ENCODE data around the gene OR1J1.

Gene OR1J1

GRCh38 chr9:122477826-122478225 is at the start of gene OR1J1:
Gene OR1J1, minus strand, starts transcription at chr9:122477926. Its CDS starts 0 bp downstream, at chr9:122477926.
- no peak for DNase-seq (ENCODE audit: low spot score)

- no peak for DNase-seq (ENCODE audit: low spot score)
Observed at GRCh38 chr9:122527193-122527592, 49.5 kb upstream of the OR1J1 start, which contains the start of gene OR1N1. Gene OR1N1, minus strand, starts transcription at chr9:122527293. Its CDS starts 0 bp downstream, at chr9:122527293.

- DNase-seq (ENCODE audit: low spot score): no peak
Observed at GRCh38 chr9:122526602-122527001, 48.9 kb upstream of the OR1J1 start.

- DNase-seq (ENCODE audit: low spot score): no peak
Observed at GRCh38 chr9:122519376-122519775, 41.6 kb upstream of the OR1J1 start.

GRCh38 chr9:122518841-122519240 is 41.1 kb upstream of the OR1J1 start, which contains the start of gene OR1J4:
Gene OR1J4, plus strand, starts transcription at chr9:122519141. Its CDS starts 0 bp downstream, at chr9:122519141.
- DNase-seq (ENCODE audit: low spot score): no peak

GRCh38 chr9:122518226-122518625 is 40.5 kb upstream of the OR1J1 start:
- no peak for DNase-seq (ENCODE audit: low spot score)

GRCh38 chr9:122510502-122510901 is 32.8 kb upstream of the OR1J1 start, which contains the start of gene OR1J2:
Gene OR1J2, plus strand, starts transcription at chr9:122510802. Its CDS starts 0 bp downstream, at chr9:122510802.
- DNase-seq (ENCODE audit: low spot score): no peak

- no peak for DNase-seq (ENCODE audit: low spot score)
Observed at GRCh38 chr9:122506964-122507363, 29.2 kb upstream of the OR1J1 start.

- DNase-seq (ENCODE audit: low spot score): peak; percentile 65
Observed at GRCh38 chr9:122498883-122499288, 21.2 kb upstream of the OR1J1 start.

GRCh38 chr9:122479062-122479461 is 1.3 kb upstream of the OR1J1 start:
- DNase-seq (ENCODE audit: low spot score): no peak

GRCh38 chr9:122477346-122477745 is 380 bp downstream of the OR1J1 start:
- DNase-seq (ENCODE audit: low spot score): peak; percentile 13

- DNase-seq (ENCODE audit: low spot score): no peak
Observed at GRCh38 chr9:122475717-122476116, 2.0 kb downstream of the OR1J1 start.

GRCh38 chr9:122474561-122474960 is 3.2 kb downstream of the OR1J1 start:
- no peak for DNase-seq (ENCODE audit: low spot score)

- peak; percentile 70 for DNase-seq (ENCODE audit: low spot score)
Observed at GRCh38 chr9:122468735-122469134, 9.0 kb downstream of the OR1J1 start.

GRCh38 chr9:122466456-122466855 is 11.3 kb downstream of the OR1J1 start:
- DNase-seq (ENCODE audit: low spot score): no peak

GRCh38 chr9:122464633-122465567 is 12.8 kb downstream of the OR1J1 start:
- peak; percentile 83 for DNase-seq (ENCODE audit: low spot score)

GRCh38 chr9:122463828-122464632 is 13.7 kb downstream of the OR1J1 start:
- DNase-seq (ENCODE audit: low spot score): peak; percentile 6

- DNase-seq (ENCODE audit: low spot score): no peak
Observed at GRCh38 chr9:122457787-122458186, 19.9 kb downstream of the OR1J1 start.

GRCh38 chr9:122456123-122456522 is 21.6 kb downstream of the OR1J1 start:
- no peak for DNase-seq (ENCODE audit: low spot score)

GRCh38 chr9:122453677-122454135 is 24.0 kb downstream of the OR1J1 start:
- peak; percentile 43 for DNase-seq (ENCODE audit: low spot score)

GRCh38 chr9:122446819-122447484 is 30.8 kb downstream of the OR1J1 start:
- DNase-seq (ENCODE audit: low spot score): no peak

All from kidney tubule cell (primary cell).